IPS DF 19.7 (cell line): Measurements from ENCODE around the gene TMCC1.
"Not testable (repeated sequence)": the region's sequence is repeated elsewhere in the genome, so short reads cannot be mapped to it uniquely, and the experiment has no call there.

Source experiments
- DNase-seq: peaks from one replicate; pipeline ENCODE4 v3.0.0-alpha.2; 2013; ENCODE audit warnings: low read depth, low spot score

The TMCC1 gene

DNA sequence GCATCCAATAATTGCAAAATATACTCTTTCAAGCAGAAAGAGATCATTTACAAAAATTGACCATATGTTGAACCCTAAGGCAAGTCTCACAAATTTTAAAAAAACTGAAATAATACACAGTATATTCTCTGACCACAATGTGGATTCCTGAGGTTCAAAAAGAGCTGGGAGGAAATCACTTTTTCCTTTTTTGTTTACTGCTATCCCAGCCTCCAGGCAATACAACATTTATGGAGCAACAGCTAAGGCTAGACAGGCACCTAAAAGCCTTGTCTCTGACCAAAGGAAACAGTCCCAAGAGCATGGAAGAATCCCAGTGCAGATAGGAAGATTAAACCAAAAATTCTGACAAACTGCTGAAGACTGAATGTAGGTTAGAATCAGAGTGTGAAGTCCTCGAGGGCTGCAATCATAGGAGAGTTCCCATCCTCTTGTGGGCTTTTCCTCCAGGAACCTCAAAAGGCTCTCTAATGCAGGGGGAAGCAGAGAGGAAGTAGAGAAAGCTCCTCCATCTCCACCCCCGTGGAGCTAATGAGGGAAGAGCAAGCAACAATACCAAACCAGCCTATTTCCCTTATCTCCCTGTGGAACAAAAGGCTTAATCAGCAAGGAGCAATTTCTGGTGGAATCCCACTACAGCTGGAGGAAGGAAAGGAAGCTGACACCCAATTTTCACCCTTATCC lies 57.0 kb downstream of the TMCC1 start:
- DNase-seq, result no peak

DNA sequence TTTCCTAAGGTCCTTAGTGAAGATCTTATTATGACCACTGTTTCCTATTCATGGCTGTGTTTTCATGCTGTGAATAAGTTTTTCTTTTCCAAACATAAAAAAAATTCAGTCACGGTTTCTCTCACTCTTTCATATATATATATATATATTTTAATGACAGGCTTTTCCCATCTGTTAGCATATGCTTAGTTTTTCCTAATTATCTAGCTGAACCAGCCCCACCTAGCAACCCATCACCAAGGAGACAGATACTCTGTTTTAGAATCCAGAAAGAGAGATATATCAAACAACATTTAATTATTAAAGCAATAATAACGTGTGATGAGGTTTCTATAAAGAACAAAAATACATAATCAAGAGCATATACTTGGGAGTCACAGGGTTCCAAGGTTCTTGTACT lies 58.3 kb downstream of the TMCC1 start:
- no peak for DNase-seq

DNA sequence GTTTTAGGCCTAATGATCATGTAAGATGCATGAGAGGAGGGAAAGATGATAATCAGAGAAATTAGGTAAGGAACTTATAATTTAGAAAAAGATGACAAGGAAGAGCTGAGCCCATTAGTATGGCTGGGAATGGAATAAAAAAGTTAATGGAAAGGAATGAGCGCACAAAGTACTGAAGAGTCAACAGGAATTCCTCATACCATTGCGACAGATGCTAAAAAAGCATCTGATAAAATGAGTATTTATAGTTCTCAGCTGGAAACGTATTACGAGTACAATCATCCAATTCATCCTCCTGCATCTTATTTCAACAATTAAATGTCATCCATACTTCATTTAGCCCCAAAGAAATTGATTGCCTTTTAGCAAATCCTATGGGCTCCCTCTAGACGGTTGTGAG lies 58.9 kb downstream of the TMCC1 start:
- DNase-seq, result no peak

DNA sequence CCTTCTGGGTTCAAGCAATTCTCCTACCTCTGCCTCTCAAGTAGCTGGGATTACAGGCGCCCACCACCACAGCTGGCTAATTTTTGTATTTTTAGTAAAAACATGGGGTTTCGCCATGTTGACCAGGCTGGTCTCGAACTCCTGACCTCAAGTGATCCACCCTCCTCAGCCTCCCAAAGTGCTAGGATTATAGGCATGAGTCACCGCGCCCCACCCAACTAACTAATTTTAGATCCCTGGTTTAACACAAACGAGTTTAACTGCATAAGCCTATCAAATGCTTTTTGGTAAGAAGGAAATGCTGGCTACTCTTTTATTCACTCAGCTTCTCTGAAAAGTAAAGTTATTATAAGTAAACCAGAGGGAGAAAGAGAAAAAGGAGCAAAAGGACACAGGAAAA lies 61.6 kb downstream of the TMCC1 start:
- DNase-seq, result not testable (repeated sequence)

DNA sequence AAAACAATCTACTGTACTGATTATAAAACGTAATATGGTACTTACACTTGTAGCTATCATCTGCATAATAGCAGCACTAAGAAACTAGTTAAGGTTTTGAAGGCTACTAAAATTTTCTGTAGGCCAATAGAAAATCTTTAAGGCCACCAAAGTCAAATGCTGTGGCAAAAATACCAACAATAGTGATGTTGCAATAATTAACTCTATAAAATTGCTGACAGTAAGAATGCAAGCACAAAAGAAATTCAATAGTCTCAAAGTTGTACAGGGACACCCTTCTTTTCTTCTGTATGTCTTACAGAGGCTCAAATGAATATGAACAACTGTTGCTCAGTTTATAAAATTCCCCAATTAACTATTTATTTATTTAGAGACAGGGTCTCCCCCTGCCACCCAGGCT lies 62.0 kb downstream of the TMCC1 start:
- DNase-seq, result no peak

DNA sequence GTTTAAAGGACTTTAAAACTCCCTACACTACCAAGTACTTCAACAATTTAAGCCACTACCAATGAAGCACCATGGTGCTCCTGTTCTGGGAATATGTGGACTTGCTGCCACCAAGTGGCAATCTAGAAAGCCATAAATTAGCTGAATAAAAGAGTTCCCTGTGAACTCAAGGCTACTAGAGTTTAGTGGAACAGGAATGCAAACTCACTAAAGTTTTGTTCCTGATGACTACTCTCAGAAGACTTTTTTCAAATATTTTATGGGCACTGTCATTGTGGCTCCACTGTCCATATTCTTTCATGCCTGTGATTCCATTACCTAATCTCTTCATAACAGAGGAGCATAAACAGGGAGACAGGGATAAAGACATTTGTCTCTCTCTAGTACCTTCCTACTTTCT lies 63.9 kb downstream of the TMCC1 start:
- DNase-seq, result peak; percentile 48

DNA sequence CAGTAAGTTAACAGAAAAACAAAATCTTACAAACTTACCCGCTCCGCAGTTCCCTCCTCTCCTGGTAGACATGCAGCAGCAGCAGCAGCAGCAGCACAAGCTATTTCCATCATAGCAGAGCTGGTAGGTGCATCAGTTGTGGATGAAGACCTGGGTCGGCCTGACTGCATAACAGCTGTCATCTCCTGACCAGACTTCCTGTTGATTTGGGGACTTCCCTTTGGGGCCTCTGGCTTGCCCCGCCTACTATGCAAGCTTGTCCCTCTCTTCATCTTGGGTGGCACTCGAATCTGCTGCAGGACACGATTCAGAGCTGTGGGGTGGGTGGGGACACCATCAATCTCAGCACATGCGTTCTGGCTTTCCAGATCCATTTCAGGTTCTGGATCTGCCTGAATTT lies 65.7 kb downstream of the TMCC1 start:
- DNase-seq, result no peak

DNA sequence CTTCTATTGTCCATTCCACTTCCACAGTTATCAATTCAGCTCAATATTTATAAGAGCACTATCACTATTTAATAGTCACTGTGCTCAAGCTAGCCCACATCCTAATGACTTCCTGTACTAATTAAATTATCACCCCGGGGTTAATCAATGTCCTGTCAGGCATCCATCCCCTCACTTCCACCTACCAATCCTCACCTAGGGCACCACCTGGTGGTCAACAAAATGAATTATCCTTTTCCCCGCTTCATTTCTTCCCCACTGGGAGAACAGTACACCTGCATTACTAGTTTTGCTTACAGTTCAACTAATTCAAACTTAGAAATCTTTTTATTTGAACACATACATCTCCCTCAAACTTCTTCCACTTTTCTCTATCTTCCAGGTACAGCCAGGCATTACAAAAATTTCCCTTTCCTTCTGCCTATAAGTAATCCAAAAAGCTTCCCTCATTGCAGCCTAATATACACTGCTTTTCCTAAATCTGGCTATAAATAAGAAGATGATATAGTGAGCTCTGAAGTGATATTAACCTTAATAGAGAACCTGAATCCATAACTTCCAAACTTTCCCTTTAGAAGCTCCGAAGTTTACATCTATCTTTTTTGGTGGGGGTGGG lies 68.5 kb downstream of the TMCC1 start:
- DNase-seq, result no peak

DNA sequence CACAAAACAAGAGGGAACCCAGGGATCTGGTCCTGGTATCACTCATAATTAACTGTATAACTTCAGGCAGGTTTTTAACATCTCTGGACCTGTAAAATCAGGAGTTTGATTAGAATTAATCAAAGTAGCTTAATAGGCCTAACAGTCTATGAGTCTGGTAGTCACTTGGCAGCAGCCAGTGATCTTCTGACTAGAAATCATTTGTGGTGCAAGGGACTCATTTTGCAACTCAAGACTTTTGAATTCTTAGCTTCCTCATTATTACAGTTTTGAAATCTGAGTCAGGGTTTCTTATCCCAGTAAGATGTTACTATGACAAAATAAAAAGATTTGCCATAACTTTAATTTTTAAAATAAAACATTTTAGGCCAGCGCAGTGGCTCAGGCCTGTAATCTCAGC lies 70.8 kb downstream of the TMCC1 start:
- DNase-seq, result no peak

DNA sequence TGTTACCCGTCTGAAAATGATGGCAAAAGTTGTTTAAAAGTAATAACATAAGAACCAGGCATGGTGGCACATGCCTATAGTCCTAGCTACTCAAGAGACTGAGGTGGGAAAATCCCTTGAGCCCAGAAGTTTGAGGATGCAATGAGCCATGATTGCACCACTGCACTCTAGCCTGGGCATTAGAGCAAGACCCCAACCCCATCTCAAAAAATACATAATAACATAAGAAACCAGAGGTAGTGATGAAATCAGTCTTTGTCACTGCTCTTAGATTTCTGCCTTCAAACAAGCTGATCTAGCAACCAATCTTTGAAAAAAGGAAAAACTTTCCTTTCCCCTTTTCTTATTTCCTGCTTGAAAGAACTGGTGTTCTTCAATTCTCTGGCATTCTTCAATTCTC lies 71.3 kb downstream of the TMCC1 start:
- no peak for DNase-seq

DNA sequence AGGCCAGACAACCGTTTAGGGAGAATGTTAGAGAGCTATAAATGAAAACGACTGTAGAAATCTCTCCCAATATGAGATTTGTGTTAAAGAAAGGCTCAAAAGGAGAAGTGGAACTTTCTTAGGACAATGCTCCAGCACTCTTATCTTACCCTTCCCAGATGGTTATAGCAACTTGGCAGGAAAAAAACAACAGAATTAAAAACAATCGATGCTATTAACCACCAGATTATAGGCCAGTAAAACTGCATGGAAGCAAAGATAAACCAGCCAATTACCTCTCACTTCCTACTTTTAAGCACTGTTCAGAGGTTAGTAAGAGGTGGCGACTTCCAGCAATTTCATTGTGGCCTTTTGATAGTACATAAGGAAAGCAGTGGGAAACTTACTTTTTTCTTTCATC lies 72.9 kb downstream of the TMCC1 start:
- DNase-seq, result no peak

DNA sequence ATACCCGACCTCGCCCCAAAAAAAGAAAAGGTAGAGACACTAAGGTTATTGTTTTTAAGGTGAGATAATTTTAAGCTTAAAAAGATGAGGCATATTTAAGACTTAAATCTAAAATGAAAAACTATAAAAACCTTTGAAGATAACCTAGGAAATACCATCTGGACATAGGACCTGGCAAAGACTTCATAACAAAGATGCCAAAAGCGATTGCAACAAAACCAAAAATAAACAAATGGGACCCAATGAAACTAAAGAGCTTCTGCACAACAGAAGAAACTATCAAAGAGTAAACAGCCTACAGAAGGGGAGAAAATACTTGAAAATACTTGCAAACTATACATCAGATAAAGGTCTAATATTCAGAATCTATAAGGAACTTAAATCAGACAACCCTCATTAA lies 80.9 kb downstream of the TMCC1 start:
- no peak for DNase-seq

DNA sequence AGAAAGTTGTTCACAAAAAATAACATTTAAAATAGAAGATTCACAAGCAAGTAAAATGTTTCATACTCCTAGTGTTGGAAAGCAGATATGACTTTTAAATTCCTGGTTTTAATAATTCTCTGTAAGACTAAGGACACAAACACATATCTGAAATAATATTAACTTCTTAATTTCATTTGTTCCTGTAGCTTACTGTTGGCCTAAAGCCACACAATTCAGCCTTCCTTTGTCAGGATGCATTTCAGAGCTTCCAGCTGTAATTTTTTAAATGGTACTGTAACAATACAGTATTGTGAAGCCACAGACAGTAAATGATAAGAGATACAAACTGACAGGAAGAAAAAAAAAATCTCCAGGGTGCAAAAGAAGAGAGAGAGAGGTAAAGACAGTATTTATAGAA lies 84.2 kb downstream of the TMCC1 start:
- no peak for DNase-seq

DNA sequence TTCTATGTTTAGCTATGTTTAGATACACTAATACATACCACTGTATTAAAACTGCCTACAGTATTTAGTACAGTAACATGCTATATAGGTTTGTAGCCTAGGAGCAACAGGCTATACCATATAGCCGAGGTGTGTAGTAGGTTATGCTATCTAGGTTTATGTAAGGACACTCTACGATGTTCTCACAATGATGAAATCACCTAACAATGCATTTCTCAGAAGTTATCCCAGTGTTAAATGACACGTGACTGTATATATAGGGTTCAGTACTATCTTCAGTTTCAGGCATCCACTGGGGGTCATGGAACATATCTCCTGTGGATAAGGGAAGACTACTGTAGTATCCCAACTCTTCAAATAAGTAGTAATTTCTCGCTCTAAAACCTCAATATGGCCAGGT lies 97.4 kb downstream of the TMCC1 start:
- DNase-seq, result no peak

DNA sequence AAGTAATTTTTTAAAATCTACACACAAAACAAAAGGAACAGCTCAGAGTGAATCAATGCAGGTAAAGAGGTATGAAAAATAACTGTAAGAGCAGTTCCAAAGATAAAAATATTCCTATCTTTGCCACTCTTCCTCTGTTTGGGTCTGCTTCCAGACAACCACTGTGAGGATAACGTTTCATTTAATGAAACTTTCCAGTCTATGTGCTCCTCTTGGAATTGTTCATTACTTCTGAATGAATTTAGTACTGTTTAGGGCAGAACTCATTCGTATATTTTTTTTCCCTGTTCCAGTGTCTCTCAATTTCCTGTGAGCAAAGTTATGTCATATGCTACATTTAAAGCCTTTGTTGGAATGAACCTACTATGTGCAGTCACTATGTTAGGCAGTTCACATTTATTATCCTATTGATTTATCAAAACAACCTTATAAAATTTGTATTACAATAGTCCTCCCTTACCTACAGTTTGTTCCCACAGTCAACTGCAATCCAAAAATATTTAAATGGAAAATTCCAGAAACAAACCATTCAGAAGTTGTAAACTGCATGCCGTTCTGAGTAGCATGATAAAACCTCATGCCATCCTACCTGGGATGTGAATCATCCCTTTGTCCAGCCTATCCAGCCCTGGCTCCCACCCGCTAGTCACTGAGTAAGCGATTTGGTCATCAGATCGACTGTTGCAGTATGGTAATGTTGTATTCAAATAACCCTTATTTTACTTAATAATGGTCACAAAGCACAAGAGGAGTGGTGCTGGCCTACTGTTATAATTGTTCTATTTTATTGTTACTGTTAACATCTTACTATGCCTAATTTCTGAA lies 98.1 kb downstream of the TMCC1 start:
- DNase-seq, result no peak

DNA sequence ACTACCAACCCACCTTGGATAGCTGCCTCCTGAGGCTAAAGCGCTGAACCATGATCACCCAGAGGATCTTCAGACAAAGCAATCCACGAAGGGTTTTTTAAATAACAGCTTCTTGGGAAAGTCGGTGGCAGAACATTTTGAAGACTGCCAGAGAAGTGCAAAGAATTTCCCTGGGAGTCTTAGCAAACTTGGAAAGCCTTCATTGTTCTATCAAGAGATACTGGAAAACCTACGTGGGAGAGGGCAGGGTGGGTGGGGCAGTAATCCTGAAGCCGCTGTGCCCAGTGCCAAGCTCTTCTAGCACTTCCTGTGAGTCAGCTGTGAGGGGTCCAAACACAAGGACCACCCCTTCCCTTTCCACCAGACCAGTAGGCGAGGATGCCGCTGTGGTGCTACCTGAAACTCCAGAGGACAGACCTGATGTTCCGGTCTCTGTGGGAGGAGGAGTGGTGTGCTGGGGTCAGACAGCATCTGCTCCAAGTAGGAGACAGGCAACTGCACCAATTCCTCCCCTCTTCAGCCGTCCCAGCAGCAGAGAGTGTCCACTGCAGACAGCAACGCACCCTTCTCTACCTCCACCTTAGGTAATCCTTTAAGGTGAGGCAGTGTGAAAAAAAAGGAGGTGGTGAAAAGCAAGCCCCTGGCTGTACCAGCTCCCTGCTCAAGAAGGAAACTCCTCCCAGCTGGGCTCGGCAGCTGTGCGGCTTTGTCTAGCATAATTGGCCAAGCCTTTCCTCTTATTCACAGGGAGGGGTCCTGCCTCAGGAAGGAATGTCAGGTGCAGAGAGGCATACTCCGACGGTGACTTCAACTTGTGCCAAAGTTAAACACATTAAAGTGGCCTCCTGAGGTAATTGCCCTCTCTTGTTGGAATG lies 99.0 kb downstream of the TMCC1 start:
- DNase-seq, result peak; percentile 68

DNA sequence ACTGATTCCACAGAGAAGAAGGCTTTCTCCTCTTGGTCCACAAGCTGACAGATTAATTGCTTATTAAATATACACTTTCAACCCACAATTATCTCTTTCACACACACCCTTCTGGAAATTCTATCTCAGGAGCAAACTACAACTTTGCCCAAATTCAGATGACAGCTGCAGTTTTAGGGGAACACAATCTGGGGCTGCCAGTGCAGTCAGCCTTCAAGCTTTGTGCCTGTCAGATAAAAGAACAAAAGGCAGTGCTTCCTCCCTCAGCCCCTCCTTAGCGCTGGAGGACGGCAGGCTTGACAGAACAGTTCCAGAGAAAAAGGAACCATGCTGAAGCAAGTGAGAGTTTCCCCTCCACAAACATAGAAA lies 99.6 kb downstream of the TMCC1 start:
- no peak for DNase-seq

DNA sequence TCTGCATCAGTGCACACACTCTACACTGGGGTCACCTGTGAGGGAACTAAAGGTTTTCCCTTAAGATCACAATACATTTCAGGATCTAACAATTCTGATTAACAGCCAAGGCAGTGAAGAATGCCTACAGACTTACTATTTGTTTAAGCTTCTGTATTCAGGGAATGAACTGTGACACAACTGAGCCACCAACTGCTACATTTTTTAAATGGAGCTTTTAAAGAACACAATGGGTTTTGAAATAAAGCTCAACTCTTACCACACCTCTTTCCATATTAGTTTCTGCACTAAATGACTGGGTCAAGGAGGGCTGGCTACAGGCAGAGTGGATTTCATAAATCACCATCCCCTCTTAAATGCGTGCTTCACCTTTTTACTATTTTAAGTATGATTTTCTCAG lies 100.2 kb downstream of the TMCC1 start:
- no peak for DNase-seq

DNA sequence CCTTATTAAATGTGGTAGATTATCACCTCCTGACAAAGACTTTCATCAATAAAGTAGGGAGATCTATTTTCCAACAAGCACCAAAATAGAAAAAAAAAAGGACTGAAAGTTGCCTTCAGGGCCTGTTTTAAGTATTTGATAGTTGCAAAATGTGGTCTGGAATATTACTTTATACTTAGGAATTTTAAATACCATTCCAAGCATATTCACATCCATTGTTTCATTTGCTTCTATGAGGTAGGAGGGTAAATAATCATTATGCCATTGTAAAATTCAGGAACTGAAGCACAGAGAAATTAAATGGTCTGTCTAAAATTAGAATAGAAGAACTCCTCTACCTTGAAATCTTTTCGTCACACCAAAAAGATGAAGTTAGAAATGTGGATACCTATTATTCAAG lies 110.0 kb downstream of the TMCC1 start:
- no peak for DNase-seq

DNA sequence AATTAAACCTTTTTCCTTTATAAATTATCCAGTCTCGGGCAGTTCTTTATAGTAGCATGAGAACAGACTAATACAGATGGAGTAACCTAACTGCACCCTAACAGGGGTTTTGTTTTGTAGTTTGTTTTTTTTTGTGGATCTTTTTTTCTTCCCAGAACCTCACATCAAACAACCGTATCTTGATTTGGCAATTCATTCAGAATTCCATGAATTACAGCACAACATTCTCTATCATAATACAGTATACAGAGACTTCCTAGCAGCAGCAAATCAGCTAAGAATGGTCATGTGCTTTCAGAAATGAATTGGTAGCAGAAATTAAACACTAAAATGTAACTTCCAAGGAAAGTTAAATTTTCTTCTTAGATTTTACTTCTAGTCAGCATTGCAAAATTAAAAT lies 114.6 kb downstream of the TMCC1 start:
- no peak for DNase-seq

DNA sequence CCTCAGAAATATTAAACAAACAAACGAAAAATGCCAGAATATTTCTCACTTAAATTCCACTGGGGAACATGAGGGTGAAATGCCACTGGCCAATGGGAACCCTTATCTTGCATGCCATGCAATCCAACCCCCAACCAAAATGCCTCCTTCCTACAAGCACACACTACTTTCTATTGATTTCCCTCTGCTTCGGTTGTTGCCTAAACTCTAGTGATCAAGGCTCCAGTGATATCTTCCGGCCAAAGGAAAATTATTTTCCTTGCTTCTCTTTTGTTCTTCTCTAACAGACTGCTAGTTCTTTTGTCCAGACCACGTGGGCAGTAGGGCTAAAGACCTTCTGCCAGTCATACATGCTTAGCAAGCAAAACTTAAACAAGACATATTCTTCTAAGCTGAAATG lies 115.7 kb downstream of the TMCC1 start:
- no peak for DNase-seq

DNA sequence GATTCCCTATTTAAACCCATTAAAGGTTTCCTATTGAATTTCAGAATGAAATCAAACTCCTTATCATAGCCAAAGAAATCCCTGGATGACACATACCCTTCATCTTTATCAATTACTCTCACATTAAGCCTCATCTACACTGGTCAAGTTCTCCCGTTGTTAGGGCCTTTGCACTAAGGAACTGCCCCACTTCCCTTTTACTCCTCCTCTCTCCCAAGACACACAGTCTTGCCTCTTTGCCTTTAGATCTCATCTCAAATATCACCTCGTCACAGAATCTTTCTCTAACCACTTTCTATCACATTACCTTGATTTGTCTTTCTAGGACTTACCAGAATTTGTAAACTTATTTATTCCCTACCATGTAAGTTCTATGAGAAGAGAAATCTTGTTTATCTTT lies 117.6 kb downstream of the TMCC1 start:
- DNase-seq, result no peak
